AG08396 (cell line): ENCODE measurements around the gene RPS15A.
"Not testable (repeated sequence)": the region's sequence is repeated elsewhere in the genome, so short reads cannot be mapped to it uniquely, and the experiment has no call there.

Source experiments
- DNase-seq: peaks from one replicate; pipeline ENCODE4 v3.0.0; 2012; ENCODE audit warnings: low spot score, mixed read lengths

Gene RPS15A

DNA sequence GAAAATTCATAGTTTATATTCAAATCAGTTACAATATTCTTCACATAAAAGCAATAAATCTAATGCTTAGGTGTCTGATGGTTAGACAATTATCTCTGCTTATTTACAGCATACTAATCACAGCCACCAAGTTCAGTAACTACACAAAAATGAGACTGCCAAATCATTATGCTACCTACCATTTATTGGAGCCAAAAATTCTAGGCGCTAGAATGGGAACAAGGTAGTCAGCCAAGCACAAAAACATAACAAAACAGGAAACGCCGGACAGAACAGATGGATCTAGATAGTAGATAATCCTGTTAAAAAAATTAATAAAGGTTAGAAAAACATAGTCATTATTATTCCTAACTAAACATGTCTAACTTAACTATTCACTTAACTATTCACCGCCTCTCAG is 7.6 kb upstream of the RPS15A start:
- no peak for DNase-seq

- DNase-seq, result no peak
Measured at GRCh38 chr16:18796377-18796776, 6.2 kb upstream of the RPS15A start.

- no peak for DNase-seq
Measured at GRCh38 chr16:18792836-18793433, 2.8 kb upstream of the RPS15A start.

GRCh38 chr16:18789515-18789849 is 652 bp downstream of the RPS15A start:
- DNase-seq, result no peak

DNA sequence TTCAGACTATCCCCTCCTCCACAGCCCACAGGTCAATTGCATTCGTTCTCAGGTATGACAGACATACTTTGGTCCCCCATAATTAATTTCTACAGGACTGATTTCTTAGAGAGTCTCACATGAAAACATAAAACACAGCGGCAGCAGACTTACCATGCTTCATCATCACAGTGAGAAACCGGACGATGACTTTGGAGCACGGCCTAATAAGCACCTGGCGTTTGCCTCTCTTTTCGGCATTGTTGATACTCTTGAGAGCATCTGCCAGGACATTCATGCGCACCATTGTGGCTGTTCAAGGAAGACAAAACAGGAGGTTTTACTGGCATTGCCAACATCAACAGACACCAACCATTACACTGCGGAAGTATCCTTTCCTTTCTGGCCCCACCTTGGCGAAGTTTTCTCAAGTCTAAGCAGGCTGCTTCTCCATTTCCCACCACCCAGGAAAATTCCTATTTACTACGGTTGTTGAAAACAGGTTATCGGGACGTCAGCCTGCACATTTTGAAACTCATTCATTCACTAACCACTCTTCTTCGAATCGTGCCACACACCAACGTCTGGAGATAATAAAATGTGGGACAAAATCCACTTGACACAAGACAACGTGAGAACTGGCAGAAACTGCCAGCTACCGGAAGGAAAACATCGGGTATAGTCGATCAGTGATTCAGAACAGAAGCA is 1.2 kb downstream of the RPS15A start:
- DNase-seq, result no peak

DNA sequence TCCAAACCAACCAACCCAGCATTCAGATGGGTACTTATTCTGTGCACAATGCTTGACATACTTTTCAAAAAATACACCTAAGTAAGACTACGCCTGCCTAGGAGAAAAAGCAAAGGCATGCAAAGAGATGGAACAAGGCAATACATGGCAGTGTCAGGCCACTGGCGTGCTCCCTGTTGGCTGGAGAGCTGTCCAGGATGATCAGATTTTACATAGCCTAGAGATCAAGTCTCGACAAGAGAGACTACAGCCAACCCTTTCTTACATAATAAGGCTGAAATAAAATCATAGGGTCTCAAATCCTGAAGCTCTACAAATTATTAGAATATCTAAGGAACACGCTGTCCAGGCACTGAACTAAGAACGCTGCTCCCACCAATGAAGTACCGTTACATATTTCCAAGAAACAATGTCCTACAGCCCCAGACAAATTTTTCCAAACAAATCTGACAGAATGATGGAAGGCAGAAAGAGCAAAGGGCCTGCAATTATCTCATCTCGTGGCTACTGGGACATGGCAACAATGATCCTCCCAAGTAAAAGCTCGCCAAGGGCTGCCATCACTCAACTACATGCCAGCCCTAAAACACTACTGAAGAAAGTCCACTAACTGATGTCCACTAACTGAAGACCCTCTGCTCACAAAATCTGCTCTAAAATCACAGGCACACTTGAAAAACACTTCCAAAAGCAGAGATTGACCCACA is 5.1 kb downstream of the RPS15A start:
- no peak for DNase-seq

DNA sequence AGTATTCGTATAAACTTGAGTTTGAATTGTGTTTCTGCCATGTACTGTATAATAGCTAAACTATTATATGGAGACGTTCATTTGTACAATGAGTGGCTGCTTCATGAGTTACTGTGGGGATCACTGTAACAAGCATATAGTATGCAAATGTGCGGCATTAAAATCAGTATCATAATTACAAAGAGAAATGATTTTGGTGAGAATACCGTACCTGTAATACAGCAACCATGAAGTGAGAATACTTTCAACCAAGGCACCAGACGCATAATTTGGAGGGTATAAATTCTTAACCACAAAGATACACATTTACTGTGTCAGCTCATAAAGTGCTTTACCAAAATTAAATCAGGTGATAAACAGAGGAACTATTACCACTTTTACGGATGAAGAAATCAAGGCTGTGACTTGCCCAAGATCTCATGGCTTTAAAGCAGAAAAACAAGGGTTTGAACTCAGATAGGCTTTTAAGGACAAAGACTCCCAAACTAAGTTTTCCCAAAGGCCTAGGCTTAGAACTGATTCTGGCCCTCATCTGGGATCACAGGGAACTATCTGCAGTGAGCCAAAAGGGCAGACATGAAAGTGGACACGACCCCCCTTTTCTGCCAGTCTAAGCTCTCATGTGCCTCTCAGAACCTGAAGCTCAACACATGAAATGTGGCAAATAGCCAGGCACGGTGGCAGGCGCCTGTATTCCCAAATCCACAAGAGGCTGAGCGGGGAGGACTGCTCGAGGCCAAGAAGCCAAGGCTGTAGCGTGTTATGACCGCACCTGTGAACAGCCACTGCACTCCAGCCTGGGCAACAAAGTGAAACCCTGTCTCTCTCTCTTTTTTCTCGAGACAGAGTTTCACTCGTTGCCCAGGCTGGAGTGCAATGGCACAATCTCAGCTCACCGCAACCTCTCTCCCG is 6.4 kb downstream of the RPS15A start:
- DNase-seq, result no peak

- DNase-seq, result no peak
Measured at GRCh38 chr16:18782697-18783429, 7.3 kb downstream of the RPS15A start.

- DNase-seq, result not testable (repeated sequence)
Measured at GRCh38 chr16:18781232-18781631, 8.9 kb downstream of the RPS15A start.

GRCh38 chr16:18780460-18781026 is 9.6 kb downstream of the RPS15A start:
- DNase-seq, result not testable (repeated sequence)

DNA sequence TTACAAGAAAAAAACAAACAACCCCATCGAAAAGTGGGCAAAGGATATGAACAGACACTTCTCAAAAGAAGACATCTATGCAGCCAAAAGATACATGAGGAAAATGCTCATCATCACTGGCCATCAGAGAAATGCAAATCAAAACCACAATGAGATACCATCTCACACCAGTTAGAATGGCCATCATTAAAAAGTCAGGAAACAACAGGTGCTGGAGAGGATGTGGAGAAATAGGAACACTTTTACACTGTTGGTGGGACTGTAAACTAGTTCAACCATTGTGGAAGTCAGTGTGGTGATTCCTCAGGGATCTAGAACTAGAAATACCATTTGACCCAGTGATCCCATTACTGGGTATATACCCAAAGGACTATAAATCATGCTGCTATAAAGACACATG is 12.5 kb downstream of the RPS15A start:
- DNase-seq, result not testable (repeated sequence)

DNA sequence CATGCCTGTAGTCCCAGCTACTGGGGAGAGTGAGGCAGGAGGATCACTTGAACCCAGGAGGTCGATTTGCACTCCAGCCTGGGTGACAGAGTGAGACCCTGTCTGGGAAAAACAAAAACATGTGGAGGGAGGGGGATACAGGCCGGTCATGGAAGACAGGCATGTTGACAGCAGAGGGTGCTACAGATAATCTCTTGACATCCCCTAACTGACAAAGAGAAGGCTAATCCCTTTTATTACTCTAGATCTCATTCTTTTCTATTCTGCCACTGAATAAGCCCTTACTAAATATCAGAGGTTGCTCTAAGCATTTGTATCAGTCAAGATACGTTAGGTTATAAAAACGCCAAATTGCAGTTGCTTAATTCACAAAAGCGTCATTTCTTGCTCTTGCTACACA is 13.8 kb downstream of the RPS15A start:
- DNase-seq, result not testable (repeated sequence)

- not testable (repeated sequence) for DNase-seq
Measured at GRCh38 chr16:18774651-18775050, 15.5 kb downstream of the RPS15A start.

GRCh38 chr16:18772171-18772570 is 18.0 kb downstream of the RPS15A start:
- DNase-seq, result not testable (repeated sequence)

DNA sequence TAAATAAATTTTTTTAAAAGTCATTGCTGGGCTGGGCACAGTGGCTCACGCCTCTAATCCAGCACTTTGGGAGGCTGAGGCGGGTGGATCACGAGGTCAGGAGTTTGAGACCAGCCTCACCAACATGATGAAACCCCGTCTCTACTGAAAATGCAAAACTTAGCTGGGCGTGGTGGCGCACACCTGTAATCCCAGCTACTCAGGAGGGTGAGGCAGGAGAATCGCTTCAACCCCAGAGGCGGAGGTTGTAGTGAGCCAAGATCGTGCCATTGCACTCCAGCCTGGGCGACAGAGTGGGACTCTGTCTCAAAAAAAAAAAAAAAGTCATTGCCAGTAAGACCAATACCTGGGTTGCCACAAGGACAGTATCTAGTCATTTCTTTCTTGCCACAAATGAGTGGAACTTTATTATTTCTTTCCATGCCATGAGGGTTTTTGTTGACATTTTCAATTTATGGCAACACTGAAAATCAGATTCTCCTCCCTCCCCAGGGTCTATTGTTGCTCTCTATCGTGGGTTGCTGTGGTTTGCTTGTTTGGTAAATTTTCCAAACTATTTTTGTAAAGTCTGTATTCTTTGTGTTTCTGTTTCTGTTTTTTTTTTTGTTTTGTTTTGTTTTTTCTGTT is 19.7 kb downstream of the RPS15A start:
- DNase-seq, result not testable (repeated sequence)

DNA sequence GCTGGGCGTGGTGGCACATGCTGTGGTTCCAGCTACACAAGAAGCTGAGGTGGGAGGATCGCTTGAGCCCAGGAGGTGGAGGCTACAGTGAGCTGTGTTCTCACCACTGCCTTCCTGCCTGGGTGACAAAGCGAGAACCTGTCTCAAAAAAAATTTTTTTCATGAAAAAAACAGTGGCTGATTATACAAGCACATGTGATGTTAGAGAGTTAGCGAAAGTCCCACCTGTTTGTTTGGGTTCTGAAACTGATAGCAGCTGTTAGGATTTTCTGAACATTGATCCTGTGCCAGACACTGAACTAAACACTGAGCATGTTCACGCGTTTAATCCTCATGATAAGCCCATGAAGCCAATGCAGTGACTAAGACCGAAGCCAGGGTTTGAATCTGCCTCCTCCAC is 22.9 kb downstream of the RPS15A start:
- DNase-seq, result not testable (repeated sequence)

GRCh38 chr16:18762713-18763112 is 27.4 kb downstream of the RPS15A start:
- DNase-seq, result not testable (repeated sequence)

DNA sequence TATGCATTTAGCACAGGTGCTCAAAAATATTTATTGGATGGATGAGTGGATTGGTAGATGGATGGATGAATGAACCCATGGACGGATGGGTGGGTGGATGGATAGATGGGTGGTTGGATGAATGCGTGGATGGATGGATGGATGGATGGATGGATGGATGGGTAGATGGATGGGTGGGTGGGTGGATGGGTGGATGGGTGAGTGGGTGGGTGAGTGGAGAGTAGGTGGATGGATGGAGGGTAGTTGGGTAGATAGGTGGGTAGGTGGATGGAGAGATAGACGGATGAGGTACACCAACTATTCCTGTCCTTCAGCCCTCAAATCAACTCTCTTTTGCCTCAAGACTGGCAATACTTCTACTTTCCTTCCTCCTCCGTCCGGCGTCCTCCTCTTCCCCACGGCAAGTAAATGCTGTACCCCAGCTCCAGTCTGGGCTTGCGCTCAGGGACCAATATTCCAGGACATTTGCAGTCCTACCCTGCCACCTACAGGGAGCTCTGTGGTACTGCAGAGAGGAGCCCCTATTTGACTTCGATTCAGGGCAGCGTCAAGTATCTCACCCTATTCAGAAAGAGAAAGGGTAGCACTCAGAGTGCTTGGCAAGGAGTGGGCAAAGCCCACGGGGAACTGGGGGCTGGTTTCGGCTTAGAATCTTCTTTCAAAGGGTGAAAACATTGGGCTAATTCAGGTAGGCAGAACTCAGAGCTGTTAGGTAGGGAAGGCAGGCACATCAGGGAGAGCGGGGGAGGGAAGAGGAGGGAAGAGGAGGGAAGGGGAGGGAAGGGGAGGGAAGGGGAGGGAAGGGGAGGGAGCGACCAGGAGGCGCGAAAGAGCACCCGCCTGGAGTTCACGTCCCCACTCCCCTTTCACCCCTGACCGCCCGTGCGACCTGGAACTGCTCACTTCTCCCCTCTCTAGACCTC is 30.3 kb downstream of the RPS15A start:
- not testable (repeated sequence) for DNase-seq

GRCh38 chr16:18757960-18758660 is 32.0 kb downstream of the RPS15A start:
- not testable (repeated sequence) for DNase-seq
